ENCODE data around the gene HSPBAP1. TPM values are rescaled to one million over a fixed set of nuclear protein-coding genes. Genes with fewer than 3 reads are reported as not detected.
"Not testable (repeated sequence)": the region's sequence is repeated elsewhere in the genome, so short reads cannot be mapped to it uniquely, and the experiment has no call there.

HSPBAP1 gene
- total and polyA plus RNA-seq, 2 of the 4 experiments (the other 2 are of a cell fraction), result 2.6 to 4.8 TPM

GRCh38 chr3:122739172-122739571 is 54.5 kb downstream of the HSPBAP1 start:
- H3K79me1 ChIP-seq (ENCODE audit: low read depth in 1 of 2, low read length in 2 of 2), result no peaks in the 10 kb centered on the region
- H3K9me1 ChIP-seq (ENCODE audit: insufficient read depth, low read length), result no peaks in the 10 kb centered on the region
- no peak overlapping the region for H2AK9ac ChIP-seq (replicated peaks; ENCODE audit: low read depth, low read length, poor library complexity)
- H3K9ac ChIP-seq (ENCODE audit: low read depth, low read length), result no peak overlapping the region
- dilution Hi-C loops (cut with HindIII; ENCODE audit: low sequenced_read_pairs, unreplicated experiment) (no loop called here), in situ Hi-C loops (cut with MboI; ENCODE audit: low sequenced_read_pairs) (no loop called here), intact Hi-C loops (cut with micrococcal nuclease) (no loop called here)
- no peak overlapping the region for H4K8ac ChIP-seq (ENCODE audit: low read depth in 2 of 2, low read length in 2 of 2)
- H3K36me3 ChIP-seq (ENCODE audit: control insufficient read depth, insufficient read depth, low read length), result peaks cover 2% of the 10 kb centered on the region; the same call in 1 of the 2 replicates
- no peak overlapping the region for H2BK20ac ChIP-seq (ENCODE audit: low read depth, low read length)
- no TSS peak for BruUV-seq (replicated peaks)
- H4K20me1 ChIP-seq (ENCODE audit: insufficient read depth, low read length), result no peaks in the 10 kb centered on the region
- no peaks in the 10 kb centered on the region for H3K27me3 ChIP-seq (ENCODE audit: control insufficient read depth, insufficient read depth, low read length)
- no peak overlapping the region for H3K4ac ChIP-seq (ENCODE audit: low read depth, low read length)
- no peak overlapping the region for H3K18ac ChIP-seq (ENCODE audit: low read depth, low read length)
- no peak overlapping the region for H3K4me3 ChIP-seq (ENCODE audit: insufficient read depth, low read depth, low read length)
- POLR2A ChIA-PET (ENCODE audit: unreplicated experiment), result no interaction called here
- H3K56ac ChIP-seq (ENCODE audit: extremely low read depth, insufficient read depth, low read length), result no peak overlapping the region
- H3K9me3 ChIP-seq (ENCODE audit: control insufficient read depth, insufficient read depth, low read length), result no peaks in the 10 kb centered on the region
- ATAC-seq (ENCODE audit: low read depth) (no peak), DNase-seq (no peak)
- TF ChIP-seq MAZ (IDR thresholded peaks at IDR 0.05; ENCODE audit: borderline replicate concordance, low read depth, low read length) (no peak), FOS (IDR thresholded peaks at IDR 0.05; ENCODE audit: low read depth, low read length) (no peak), RCOR1 (IDR thresholded peaks at IDR 0.05; ENCODE audit: insufficient replicate concordance, low read length) (no peak), RAD21 (IDR thresholded peaks at IDR 0.05; ENCODE audit: low read length) (no peak), POLR2A (IDR thresholded peaks at IDR 0.05; ENCODE audit: low read depth, low read length) (no peak), NFE2L2 (IDR thresholded peaks at IDR 0.05; ENCODE audit: low read depth, low read length) (no peak), CEBPB (IDR thresholded peaks at IDR 0.05; ENCODE audit: low read depth, low read length) (no peak), USF2 (IDR thresholded peaks at IDR 0.05; ENCODE audit: low read depth, low read length) (no peak)
- no peak overlapping the region for H3K14ac ChIP-seq (replicated peaks; ENCODE audit: low read depth, low read length)
- no peak overlapping the region for H2AFZ ChIP-seq (replicated peaks; ENCODE audit: low read length, poor library complexity)
- H3K23ac ChIP-seq (ENCODE audit: low read depth, low read length), result no peak overlapping the region
- no peak overlapping the region for H2BK15ac ChIP-seq (ENCODE audit: low read depth, low read length)
- no peak overlapping the region for H4K5ac ChIP-seq (ENCODE audit: low read depth, low read length)
- CTCF ChIA-PET, result interaction anchor here (0.5 kb wide), 1 partner anchor 11 kb away, joined by 3 read pairs; no protein-coding TSS in a partner anchor
- H2BK5ac ChIP-seq (ENCODE audit: low read depth, low read length, poor library complexity, severe bottlenecking), result no peak overlapping the region
- H4K91ac ChIP-seq (ENCODE audit: insufficient read depth, low read depth, low read length), result no peak overlapping the region
- H2AK5ac ChIP-seq (ENCODE audit: low read depth, low read length), result no peak overlapping the region
- no peak overlapping the region for H3K27ac ChIP-seq (ENCODE audit: insufficient read depth, low read length)
- no peaks in the 10 kb centered on the region for H3K4me1 ChIP-seq (ENCODE audit: control insufficient read depth, insufficient read depth, low read length)
- WGBS, 2 experiments (ENCODE audit: extremely low coverage in 2 of 2, insufficient read length in 1 of 2), result no CpG with 5 or more reads among the region's 3 CpGs
- no peak overlapping the region for H2BK120ac ChIP-seq (ENCODE audit: low read depth, low read length)
- no peak overlapping the region for H3K4me2 ChIP-seq (ENCODE audit: low read depth, low read length)

GRCh38 chr3:122732682-122733525 is 60.7 kb downstream of the HSPBAP1 start:
- H3K9ac ChIP-seq (ENCODE audit: low read depth, low read length); H2BK15ac ChIP-seq (ENCODE audit: low read depth, low read length); DNase-seq; H2AFZ ChIP-seq (replicated peaks; ENCODE audit: low read length, poor library complexity); H3K4me2 ChIP-seq (ENCODE audit: low read depth, low read length); H2BK120ac ChIP-seq (ENCODE audit: low read depth, low read length); intact Hi-C loops (cut with micrococcal nuclease); H3K9me1 ChIP-seq (ENCODE audit: insufficient read depth, low read length); POLR2A ChIA-PET (ENCODE audit: unreplicated experiment); H2AK5ac ChIP-seq (ENCODE audit: low read depth, low read length); H2BK5ac ChIP-seq (ENCODE audit: low read depth, low read length, poor library complexity, severe bottlenecking); BruUV-seq (replicated peaks); H4K91ac ChIP-seq (ENCODE audit: insufficient read depth, low read depth, low read length); H2BK20ac ChIP-seq (ENCODE audit: low read depth, low read length); H3K4ac ChIP-seq (ENCODE audit: low read depth, low read length); H3K79me1 ChIP-seq (ENCODE audit: low read depth in 1 of 2, low read length in 2 of 2); H3K4me1 ChIP-seq (ENCODE audit: control insufficient read depth, insufficient read depth, low read length); H2AK9ac ChIP-seq (replicated peaks; ENCODE audit: low read depth, low read length, poor library complexity); H3K23ac ChIP-seq (ENCODE audit: low read depth, low read length); H3K27me3 ChIP-seq (ENCODE audit: control insufficient read depth, insufficient read depth, low read length); H3K9me3 ChIP-seq (ENCODE audit: control insufficient read depth, insufficient read depth, low read length); ATAC-seq (ENCODE audit: low read depth); dilution Hi-C loops (cut with HindIII; ENCODE audit: low sequenced_read_pairs, unreplicated experiment); H4K8ac ChIP-seq (ENCODE audit: low read depth in 2 of 2, low read length in 2 of 2); in situ Hi-C loops (cut with MboI; ENCODE audit: low sequenced_read_pairs); H3K14ac ChIP-seq (replicated peaks; ENCODE audit: low read depth, low read length); H4K5ac ChIP-seq (ENCODE audit: low read depth, low read length); H3K27ac ChIP-seq (ENCODE audit: insufficient read depth, low read length); H3K18ac ChIP-seq (ENCODE audit: low read depth, low read length); H3K36me3 ChIP-seq (ENCODE audit: control insufficient read depth, insufficient read depth, low read length); H3K56ac ChIP-seq (ENCODE audit: extremely low read depth, insufficient read depth, low read length); H4K20me1 ChIP-seq (ENCODE audit: insufficient read depth, low read length); H3K4me3 ChIP-seq (ENCODE audit: insufficient read depth, low read depth, low read length): not testable (repeated sequence)
- 100% methylated on average over 1 of the region's 22 CpGs; no CpG with 5 or more reads in 1 of the 2 experiments for WGBS, 2 experiments (ENCODE audit: extremely low coverage in 2 of 2, insufficient read length in 1 of 2)
- CTCF ChIA-PET, result interaction anchor here (0.6 kb wide), 1 partner anchor 41 kb away, joined by 3 read pairs; no protein-coding TSS in a partner anchor
